ENCODE measurements around the gene KCNH2.

Gene KCNH2

GRCh38 chr7:150942591-150943452 is 35.3 kb downstream of the KCNH2 start:
- DNase-seq (ENCODE audit: extremely low read depth, low read depth), result no peak
- TF ChIP-seq, protein P1, sequence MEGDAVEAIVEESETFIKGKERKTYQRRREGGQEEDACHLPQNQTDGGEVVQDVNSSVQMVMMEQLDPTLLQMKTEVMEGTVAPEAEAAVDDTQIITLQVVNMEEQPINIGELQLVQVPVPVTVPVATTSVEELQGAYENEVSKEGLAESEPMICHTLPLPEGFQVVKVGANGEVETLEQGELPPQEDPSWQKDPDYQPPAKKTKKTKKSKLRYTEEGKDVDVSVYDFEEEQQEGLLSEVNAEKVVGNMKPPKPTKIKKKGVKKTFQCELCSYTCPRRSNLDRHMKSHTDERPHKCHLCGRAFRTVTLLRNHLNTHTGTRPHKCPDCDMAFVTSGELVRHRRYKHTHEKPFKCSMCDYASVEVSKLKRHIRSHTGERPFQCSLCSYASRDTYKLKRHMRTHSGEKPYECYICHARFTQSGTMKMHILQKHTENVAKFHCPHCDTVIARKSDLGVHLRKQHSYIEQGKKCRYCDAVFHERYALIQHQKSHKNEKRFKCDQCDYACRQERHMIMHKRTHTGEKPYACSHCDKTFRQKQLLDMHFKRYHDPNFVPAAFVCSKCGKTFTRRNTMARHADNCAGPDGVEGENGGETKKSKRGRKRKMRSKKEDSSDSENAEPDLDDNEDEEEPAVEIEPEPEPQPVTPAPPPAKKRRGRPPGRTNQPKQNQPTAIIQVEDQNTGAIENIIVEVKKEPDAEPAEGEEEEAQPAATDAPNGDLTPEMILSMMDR (IDR thresholded peaks at IDR 0.05; ENCODE audit: low read depth, low read length), result no peak

DNA sequence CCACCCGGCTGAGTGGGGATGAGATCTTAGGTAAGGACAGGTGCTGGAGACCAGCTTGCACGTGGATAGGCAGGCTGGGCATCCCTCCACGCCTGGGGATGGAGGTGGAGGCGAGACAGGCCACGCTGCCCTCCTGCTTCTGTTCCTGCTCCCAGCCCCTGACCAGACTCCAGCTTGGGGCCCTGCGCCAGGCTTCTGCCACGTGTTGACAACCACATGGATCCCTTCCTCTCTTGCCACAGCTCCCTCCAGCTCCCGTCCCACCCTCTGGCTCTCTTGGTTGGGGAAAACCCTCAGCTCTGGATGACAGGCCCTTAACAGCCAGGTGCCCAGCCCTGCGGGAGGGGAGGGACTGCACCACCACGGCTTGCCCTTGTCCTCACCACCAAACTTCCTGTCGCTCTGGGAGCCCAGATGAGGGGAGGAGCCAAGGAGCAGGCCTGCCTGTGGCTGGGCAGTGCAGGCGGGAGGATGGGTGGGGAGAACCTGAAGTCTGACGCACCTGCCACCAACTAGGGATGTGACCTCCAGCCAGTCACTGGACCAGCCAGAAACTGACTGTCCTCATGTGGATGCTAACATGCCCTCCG is 36.0 kb downstream of the KCNH2 start:
- TF ChIP-seq, protein P1 (IDR thresholded peaks at IDR 0.05; ENCODE audit: low read depth, low read length), result no peak
- DNase-seq (ENCODE audit: extremely low read depth, low read depth), result no peak

DNA sequence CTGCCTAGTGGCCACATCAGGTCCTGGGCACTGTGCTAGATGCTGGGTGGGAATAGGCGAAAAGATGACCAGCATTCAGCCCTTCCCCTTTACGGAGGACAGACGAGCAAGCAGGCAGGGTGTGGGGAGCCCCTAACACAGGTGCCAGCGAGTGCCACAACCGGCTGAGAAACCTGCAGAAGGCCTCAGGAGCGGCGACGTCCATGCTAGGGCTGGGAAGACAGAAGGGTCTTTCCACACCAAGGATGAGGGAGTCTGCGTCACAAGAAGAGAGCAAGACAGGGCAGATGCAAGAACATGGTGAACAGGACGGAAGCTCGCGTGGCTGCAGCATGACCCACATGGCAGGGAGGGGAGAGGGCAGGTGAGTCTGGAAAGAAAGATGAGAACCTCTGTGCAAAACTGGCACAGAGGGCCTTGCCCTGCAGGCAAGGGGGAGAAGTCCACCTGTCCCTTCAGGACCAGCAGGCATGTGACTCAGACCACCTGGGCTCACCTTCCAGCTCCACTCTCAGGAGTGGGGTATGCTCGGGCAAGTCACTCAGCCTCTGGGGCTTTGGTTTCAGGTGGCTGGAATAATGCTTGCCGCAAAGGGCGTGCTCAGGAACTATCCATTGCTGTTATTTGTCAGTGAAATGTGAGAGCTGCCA is 36.6 kb downstream of the KCNH2 start:
- DNase-seq (ENCODE audit: extremely low read depth, low read depth), result no peak
- TF ChIP-seq, protein P1 (IDR thresholded peaks at IDR 0.05; ENCODE audit: low read depth, low read length), result no peak

DNA sequence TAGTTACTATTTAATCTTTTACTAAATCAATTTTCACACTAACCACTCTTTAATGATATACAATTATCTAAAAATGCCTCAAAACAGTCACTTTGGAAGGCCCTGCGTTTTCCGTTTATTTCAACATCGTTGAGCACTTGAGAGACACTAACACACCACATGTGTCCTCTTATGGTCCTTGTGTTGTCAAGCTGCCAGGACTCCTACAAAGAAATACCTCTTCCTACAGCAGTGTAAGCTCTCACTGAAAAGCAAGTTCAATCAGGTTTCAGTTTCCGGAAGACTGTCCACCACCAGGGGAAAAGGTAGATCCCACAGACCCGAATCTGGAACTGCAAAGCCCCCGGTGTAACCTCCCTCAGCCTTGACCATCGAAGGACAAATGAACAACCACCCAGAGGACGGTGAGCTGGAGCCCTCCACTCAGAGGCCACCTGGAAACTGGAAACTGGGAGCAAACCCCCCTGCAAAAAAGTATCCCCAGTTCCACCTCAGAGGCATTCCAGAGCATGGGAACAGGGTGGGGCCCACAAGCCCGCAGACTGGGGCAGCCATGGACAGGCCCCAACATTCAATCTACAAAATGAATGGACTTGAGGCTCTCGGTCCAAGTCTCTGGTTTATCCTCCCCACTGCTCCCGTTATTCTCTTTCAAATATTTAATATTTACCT is 37.6 kb downstream of the KCNH2 start:
- no peak for DNase-seq (ENCODE audit: extremely low read depth, low read depth)

GRCh38 chr7:150939466-150939865 is 38.7 kb downstream of the KCNH2 start:
- TF ChIP-seq, protein P1 (IDR thresholded peaks at IDR 0.05; ENCODE audit: low read depth, low read length), result no peak
- DNase-seq (ENCODE audit: extremely low read depth, low read depth), result no peak

More for the DNA sequence above, 37.6 kb downstream of the KCNH2 start:
- TF ChIP-seq, protein P1 (IDR thresholded peaks at IDR 0.05; ENCODE audit: low read depth, low read length), result no peak

DNA sequence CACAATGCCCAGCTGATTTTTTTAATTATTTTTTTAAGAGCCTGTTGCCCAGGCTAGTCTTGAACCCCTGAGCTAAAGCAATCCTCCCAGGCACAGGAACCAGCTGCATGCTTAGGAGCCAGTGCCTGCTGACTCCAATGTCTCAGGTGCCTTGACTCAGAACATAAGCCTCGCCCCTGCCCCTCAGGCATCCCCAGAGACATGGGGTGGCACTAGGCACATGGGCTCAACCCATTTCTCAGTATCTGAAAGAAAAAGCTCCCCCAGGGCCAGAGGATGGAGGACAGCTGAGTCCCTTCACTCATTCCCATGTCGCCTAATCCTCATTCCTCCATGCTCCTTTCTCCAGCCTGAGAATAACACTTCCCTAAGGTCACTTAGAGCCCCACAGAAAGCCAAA is 39.1 kb downstream of the KCNH2 start:
- DNase-seq (ENCODE audit: extremely low read depth, low read depth), result no peak
- TF ChIP-seq, protein P1 (IDR thresholded peaks at IDR 0.05; ENCODE audit: low read depth, low read length), result no peak

All from AG09319 (cell line).